GM23248 (cell line): Measurements from ENCODE around the gene AKAP6.

ENCODE experiments used
- EZH2 ChIP-seq: fragments of 200-600 bp; sonication (generic); IDR thresholded peaks from 2 replicates; pipeline ENCODE4 v1.6.1; 2018; ENCODE audit warnings: antibody characterized with exemption, mild to moderate bottlenecking; ENCODE audit not compliant: insufficient read depth, poor library complexity, severe bottlenecking
- EZH2phosphoT487 ChIP-seq: fragments of 200-600 bp; sonication (generic); IDR thresholded peaks from 2 replicates; pipeline ENCODE4 v1.6.1; 2018; ENCODE audit warnings: antibody characterized with exemption, moderate library complexity, mild to moderate bottlenecking, low read depth; ENCODE audit not compliant: insufficient read depth

GRCh38 chr14:32310876-32311275, 18.2 kb upstream of the AKAP6 start:
- TF ChIP-seq EZH2, result no peak
- no peak for TF ChIP-seq EZH2phosphoT487
